NK-92 (cell line): ENCODE results near the gene RNF130.
"Not testable (repeated sequence)": the region's sequence is repeated elsewhere in the genome, so short reads cannot be mapped to it uniquely, and the experiment has no call there.

Experiments
- DNase-seq: peaks from one replicate; lab custom pipeline; 2025; ENCODE audit not compliant: unreplicated experiment; lab: John Stamatoyannopoulos, UW

The RNF130 gene

GRCh38 chr5:180026320-180026719, 45.2 kb downstream of the RNF130 start:
- DNase-seq: no peak

DNA sequence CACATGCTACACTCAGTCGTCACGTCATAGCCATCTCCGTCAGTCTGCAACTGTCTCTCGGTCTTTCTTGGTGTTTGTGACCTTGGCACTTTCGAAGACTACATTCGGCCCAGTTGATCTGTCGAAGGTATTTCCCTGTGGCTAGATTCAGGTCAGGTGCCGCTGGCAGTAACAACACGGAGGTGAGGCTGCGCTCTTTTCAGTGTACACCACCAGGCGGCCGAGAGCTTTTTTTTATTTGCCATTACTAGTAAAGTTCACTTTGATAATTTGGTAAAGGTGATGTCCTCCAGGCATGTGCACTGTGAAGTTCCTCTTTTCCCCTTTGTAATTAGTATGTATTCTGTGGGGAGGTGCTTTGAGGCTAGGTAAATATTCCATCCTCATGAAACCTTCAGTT, 49.7 kb downstream of the RNF130 start:
- no peak for DNase-seq

- DNase-seq: no peak
These were observed 51.4 kb downstream of the RNF130 start for GRCh38 chr5:180020176-180020575.

DNA sequence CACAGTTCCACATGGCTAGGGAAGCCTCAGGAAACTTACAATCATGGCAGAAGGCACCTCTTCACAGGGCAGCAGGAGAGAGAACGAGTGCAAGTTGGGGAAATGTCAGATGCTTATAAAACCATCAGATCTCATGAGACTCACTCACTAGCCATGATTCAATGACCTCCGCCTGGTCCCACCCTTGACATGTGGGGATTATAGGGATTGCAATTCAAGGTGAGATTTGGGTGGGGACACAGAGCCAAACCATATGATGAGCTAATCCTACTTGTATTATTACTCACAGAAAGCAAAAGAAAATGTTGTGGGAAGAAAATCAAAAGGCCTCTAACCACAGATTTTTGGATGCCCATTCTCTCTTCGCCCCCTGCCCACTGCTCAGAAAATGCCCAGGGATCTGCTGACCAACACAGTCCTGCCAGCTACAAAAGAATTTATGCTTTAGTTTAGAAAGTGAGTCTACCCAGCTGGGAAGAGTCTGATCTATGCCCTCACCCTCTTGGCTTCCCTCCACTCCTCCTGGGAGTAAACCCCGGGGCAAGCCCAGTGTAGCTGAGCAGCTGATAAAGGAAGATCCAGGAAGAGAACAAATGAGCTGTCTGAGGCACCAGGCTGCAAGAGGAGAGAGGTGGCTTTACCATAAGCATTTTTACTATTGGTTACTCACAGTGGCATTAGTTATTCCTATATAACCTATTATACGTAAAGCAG, 53.1 kb downstream of the RNF130 start:
- no peak for DNase-seq

DNA sequence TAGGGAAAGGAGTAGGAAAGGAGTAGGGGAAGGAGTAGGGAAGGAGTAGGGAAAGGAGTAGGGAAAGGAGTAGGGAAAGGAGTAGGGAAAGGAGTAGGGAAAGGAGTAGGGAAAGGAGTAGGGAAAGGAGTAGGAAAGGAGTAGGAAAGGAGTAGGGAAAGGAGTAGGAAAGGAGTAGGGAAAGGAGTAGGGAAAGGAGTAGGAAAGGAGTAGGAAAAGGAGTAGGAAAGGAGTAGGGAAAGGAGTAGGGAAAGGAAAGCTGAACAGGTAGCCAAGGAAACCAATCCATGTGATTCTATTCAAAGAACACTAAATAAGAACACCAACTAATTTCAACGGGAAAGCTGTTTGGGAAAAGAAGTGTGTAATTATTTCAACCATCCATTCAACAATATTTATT, 56.0 kb downstream of the RNF130 start:
- DNase-seq: not testable (repeated sequence)

DNA sequence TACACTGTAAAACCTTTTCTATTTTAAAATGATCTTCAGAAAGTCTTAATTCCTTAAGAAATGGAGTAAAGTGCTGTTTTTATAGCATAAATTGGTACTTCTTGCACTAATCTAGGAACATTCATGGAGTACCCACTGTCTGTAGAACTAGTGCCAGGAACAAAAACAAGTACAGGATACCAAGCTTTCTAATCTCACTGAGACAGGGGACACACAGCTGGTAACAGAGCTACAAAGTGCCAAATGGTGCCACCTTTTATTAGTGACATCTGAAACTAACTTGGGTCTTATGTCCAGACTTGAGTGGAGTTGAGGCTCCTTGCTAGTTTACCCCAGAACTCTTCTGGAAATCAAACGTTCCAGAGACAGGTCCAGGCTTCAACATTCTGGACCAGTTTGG, 57.9 kb downstream of the RNF130 start:
- no peak for DNase-seq

- no peak for DNase-seq
These were observed 59.2 kb downstream of the RNF130 start for GRCh38 chr5:180012316-180012715.

GRCh38 chr5:180010636-180011035, 60.9 kb downstream of the RNF130 start:
- DNase-seq: no peak

- no peak for DNase-seq
These were observed 62.0 kb downstream of the RNF130 start for GRCh38 chr5:180009581-180009980.

- DNase-seq: no peak
These were observed 63.1 kb downstream of the RNF130 start for GRCh38 chr5:180008433-180008832.

- DNase-seq: no peak
These were observed 64.0 kb downstream of the RNF130 start for GRCh38 chr5:180007582-180007981.

DNA sequence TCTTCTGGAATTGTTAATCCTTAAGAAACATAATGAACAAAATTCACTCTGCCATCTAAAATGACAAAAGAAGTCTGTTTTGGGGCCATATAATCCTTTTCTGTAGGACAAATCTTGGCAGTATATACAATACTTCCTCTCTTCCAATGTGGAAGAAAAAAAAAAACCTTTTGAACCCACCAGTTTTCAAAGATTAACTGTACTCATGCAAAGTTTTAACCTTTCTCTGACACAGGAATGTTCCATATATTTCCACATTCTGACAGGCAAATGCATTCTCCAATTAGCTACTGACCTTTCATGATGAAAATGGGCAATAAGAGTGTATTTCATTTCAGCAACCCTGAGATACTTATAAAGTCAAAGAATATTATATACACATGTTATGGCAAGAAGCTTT, 65.4 kb downstream of the RNF130 start:
- DNase-seq: no peak

- no peak for DNase-seq
These were observed 68.4 kb downstream of the RNF130 start for GRCh38 chr5:180003127-180003526.

- DNase-seq: no peak
These were observed 69.8 kb downstream of the RNF130 start for GRCh38 chr5:180001742-180002141.

DNA sequence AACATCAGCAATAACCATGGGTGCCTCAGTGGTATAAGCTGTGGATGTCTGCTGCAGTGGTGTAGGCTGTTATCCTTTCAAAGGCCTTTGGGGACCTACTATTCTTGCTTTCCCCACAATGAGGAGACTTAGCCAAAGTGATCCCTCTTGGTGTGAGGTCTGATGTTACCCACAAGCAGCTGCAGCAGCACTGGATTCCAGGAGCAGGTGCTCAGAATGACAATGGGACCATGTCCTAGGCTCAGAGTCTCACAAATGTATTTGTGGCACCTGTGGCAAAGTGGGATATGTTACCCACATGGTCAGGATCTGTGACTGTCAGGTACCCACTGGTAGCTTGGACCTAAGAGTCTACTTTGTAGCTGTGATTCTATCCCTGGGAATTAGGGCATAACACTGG, 70.4 kb downstream of the RNF130 start:
- no peak for DNase-seq

- DNase-seq: no peak
These were observed 73.1 kb downstream of the RNF130 start for GRCh38 chr5:179998485-179998884.

GRCh38 chr5:179994583-179995323, 76.8 kb downstream of the RNF130 start:
- no peak for DNase-seq

- DNase-seq: not testable (repeated sequence)
These were observed 78.7 kb downstream of the RNF130 start for GRCh38 chr5:179992855-179993254.

- no peak for DNase-seq
These were observed 80.5 kb downstream of the RNF130 start for GRCh38 chr5:179991106-179991505.

GRCh38 chr5:179990525-179990924, 81.0 kb downstream of the RNF130 start:
- DNase-seq: not testable (repeated sequence)

GRCh38 chr5:179986328-179986727, 85.2 kb downstream of the RNF130 start:
- no peak for DNase-seq

GRCh38 chr5:179981636-179982035, 89.9 kb downstream of the RNF130 start:
- no peak for DNase-seq

GRCh38 chr5:179980767-179981166, 90.8 kb downstream of the RNF130 start:
- no peak for DNase-seq
